ENCODE data around the gene SNED1.

DNA sequence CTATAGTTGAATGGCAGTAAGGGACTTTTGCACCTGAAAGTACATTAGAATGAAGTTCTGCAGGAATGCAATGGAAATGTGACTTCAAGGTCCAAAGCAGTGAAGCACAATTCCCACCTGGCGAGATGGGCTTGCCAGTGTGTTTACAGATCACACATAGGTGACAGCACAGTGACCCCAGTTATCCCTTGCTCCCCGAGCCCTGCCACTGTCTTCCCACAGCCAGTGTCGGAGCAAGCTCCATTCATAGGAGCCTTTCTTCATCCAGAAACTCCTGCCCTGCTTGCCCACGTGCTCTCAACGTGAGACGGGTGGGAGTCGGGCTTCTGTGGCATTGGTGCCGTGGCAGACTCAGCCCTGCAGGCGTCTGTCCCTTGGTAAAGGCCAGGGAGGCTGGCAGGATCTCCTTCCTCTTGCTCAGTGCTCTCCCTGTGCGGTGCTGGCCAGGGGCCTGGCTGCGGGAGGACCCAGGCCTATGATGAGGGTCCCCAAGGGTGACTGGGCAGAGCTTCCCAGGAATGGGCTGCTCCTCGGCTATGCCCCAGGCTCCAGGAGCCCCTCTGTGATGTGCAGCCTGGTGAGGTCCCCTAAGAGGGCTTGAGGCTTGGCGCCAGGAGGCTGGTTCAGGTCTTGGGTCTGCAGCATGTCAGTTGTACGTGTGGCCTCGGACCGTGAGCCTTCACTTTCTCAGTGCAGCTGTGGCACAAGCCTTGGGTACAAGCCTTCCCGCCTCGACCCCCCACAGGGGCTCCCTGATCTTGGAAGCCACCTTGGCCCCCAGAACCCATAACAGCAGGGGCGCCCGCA lies 40.2 kb downstream of the SNED1 start:
- TF ChIP-seq EZH2phosphoT487 (IDR thresholded peaks at IDR 0.05; ENCODE audit: borderline replicate concordance, low read length): no peak
- TF ChIP-seq, protein P1, sequence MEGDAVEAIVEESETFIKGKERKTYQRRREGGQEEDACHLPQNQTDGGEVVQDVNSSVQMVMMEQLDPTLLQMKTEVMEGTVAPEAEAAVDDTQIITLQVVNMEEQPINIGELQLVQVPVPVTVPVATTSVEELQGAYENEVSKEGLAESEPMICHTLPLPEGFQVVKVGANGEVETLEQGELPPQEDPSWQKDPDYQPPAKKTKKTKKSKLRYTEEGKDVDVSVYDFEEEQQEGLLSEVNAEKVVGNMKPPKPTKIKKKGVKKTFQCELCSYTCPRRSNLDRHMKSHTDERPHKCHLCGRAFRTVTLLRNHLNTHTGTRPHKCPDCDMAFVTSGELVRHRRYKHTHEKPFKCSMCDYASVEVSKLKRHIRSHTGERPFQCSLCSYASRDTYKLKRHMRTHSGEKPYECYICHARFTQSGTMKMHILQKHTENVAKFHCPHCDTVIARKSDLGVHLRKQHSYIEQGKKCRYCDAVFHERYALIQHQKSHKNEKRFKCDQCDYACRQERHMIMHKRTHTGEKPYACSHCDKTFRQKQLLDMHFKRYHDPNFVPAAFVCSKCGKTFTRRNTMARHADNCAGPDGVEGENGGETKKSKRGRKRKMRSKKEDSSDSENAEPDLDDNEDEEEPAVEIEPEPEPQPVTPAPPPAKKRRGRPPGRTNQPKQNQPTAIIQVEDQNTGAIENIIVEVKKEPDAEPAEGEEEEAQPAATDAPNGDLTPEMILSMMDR (IDR thresholded peaks at IDR 0.05; ENCODE audit: low read depth, low read length, poor library complexity, severe bottlenecking): no peak

All from DOHH2 (cell line).